GM19395 (cell line): Measurements from ENCODE around the gene SPECC1.
"Not testable (repeated sequence)": the region's sequence is repeated elsewhere in the genome, so short reads cannot be mapped to it uniquely, and the experiment has no call there.

Experiments used
- ATAC-seq: cut with Tn5 transposase; IDR thresholded peaks from one replicate; pipeline ENCODE4 v1.9.1; 2021; ENCODE audit warnings: mild to moderate bottlenecking, moderate library complexity; ENCODE audit not compliant: unreplicated experiment

The SPECC1 gene

DNA sequence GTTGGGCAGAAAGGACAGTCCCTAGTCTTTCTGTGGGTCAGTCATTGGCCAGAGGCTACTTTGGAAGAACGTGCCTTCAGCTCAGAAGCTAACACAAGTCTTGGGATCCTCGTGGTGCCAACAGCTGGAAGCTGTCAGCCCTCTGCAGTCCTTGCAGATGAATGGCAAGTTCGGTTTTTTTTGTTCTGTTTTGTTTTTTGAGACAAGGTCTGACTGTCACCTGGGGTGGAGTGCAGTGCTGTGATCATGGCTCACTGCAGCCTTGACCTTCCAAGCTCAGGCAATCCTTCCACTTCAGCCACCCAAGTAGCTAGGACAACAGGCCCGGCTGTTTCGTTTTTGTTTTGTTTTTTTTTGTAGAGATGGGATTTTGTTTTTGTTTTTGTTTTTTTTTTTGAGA is 149.4 kb downstream of the SPECC1 start:
- ATAC-seq, result no peak

DNA sequence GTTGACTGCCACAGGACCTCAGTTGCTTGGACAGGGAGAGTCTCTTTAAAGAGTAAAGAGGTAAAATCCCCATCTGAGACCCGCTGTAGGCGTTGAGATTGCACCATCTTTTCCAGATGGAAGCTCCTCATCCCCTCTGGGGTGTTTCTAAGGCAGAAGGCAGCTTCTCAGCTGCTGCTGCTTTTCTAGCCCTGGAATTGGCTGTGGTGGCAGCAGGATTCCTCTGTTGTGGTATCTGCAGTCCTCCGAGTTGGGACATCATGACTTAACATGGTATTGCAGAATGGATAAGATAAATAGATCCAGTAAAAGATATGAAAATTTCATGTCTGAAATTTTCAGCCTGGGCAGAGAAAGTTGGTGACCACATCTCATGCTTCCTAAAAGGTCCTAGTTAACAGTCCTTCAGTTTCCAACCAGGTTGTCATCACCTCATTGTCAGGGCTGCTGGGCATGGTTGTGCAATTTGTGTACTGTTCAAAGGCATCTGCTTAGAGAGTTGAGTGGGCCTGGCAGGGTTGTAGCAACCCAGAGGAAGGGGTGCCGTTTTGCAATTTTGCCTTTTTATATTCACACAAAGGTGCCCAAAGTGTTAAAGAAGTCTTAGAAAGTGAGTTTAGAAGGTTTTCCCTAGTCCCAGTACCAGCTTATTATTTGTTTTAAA is 150.4 kb downstream of the SPECC1 start:
- no peak for ATAC-seq

DNA sequence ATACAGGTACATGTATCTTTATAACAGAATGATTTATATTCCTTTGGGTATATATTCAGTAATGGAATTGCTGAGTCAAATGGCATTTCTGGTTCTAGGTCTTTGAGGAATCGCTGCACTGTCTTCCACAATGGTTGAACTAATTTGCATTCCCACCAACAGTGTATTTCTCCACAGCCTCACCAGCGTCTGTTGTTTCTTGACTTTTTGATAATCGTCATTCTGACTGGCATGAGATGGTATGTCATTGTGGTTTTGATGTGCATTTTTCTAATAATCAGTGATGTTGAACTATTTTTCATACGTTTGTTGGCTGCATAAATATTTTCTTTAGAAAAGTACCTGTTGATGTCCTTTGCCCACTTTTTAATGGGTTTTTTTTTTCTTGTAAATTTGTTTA is 156.4 kb downstream of the SPECC1 start:
- not testable (repeated sequence) for ATAC-seq

DNA sequence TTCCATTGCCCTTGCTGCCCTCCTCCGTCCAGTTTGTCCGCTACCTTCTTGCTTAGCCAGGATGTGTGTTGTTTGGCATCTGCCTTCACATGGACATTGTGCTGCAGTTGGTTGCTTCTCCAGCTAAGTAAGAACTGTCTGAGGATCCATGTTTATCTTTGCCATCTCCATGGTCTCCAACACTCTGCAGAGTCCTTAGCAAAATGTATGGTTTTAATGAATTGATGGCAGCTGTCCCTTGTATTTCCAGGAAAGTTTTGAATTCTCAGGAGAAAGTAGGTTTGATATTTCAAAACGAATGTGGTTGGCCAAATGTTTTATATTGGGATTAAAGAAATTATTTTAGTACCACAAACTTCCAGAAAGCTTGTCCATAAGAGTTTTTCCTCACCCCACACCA is 160.9 kb downstream of the SPECC1 start:
- ATAC-seq, result no peak

DNA sequence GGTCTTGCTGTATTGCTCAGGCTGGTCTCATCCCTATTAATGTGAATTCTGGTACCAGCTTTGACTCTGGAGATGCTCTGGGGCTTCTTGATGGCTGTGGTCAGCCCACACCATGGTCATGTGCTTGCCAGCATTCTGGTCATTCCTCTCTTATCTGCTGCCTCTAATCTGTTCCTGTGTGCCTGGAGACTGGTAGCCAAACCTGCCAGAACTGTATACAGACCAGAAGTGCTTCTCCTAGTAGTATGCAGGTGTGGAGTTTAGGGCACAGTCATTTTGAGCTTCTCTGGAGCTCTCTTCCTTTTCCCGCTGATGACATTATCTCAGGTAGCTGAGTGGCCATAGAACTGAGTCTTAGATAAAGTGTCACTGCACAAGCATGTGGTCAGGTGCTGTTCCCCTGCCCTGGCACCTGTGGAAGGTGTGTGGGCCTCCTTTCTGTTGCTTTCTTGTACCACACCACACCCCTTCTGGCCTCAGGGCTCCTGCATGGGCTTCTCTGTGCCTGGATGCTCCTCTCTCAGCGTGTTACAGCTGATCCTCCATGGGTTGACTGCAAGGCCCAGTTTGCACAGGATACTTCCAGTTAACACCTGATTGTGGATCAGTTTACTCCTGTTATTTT is 162.7 kb downstream of the SPECC1 start:
- ATAC-seq, result no peak

DNA sequence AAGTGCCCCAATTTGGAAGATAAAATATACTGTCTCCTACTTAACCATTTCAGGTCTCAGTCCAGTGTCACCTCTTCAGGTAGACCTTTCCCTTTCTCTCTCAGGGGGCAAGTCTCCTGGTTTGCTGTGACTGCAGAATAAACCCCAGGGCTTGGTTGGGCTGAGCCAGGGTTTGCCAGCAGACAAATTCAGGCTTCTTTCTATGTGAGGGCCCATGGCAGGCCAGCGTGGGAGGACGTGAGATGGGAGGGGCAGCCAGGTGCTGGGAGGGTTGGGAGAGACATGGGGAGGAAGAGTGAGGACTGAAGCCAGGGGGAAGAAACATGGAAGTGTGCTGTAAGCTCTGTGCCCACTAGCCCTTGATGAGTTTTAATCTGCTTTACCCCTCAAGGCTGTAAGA is 163.2 kb downstream of the SPECC1 start:
- no peak for ATAC-seq

DNA sequence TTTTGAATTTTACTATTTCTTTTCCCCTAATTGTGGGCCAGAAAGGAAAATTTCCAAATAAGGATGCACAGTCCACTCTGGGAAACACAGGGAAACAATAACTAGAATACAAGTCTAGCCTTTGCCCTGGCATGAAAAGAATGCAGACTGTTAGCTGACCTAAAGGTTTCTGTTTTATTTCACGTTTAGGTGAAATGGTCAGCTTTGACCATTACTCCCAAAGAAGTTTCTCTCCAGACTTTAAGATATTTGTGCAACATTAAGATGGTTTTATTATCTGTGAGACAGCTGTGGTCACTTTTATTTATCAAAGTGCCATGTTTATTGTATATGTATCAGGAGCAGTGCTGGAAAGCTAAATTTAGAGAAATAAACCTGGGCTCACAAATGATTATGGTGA is 163.9 kb downstream of the SPECC1 start:
- ATAC-seq, result no peak

DNA sequence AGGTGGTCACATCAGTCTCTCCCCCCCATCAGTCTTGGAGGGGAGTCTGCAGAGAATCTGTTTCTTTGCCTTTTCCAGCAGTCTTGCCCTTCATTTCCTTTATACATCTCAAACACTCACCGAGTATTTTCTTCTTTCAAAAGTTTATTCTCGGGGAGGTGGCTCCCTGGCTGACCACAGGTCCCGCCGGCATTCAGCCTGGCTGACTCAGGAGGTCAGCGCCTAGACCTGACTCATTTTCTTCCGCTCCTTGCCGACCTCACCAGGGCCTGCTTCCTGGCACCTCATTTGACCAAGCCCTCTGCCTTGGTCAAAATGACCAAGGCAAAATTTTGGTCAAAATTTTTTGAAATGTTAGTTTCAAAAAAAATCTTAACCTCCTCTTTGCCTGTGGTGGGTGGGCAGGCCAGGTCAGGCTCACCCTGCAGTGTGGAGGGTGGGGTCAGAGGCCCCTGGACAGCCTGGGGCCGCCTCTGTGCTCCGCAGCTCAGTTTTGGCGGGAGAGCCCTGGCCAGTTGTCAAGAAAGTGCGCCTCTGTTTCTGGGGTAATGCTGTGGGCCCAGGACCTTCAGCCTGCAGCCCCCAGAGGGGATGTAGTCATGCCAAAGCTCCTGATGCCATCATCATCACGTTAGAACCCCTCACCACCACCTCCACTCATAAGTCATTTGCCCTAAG is 165.6 kb downstream of the SPECC1 start:
- no peak for ATAC-seq

DNA sequence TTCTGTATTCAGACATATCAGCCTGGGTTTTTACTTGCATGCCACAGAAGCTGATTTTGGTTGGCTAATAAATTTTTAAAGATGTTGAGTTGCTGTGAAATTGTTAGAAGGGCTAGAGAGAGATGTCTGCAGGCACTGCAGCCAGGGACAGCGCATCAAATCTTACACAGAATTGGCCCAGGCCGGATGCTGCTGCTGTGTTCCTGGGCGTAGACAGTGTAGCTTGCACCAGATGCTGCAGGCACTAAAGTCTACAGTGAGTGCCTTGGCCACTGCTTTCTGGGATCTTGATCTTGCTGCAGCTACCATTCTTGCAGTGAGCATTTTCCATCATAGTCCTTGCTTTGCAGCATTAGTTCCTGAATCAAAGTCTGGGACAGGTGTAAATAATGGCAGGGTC is 169.9 kb downstream of the SPECC1 start:
- no peak for ATAC-seq

DNA sequence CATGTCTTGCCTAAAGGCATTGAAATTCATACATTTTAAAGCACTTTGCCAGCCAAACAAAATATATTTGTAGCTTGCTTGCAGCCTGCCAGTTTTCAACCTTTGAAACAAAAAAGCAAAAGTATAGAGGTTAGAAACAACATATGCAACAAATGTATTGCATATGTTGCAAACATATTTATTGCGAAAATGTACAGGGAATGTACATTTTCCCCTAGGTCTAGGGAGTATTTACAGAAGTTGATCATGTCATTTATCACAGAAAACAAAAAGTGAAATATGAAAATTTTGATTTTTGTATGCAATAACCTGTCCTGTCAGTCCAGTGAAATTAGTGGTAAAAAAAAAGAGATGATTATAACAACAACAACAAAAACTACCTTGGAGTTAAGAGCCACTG is 171.5 kb downstream of the SPECC1 start:
- no peak for ATAC-seq

DNA sequence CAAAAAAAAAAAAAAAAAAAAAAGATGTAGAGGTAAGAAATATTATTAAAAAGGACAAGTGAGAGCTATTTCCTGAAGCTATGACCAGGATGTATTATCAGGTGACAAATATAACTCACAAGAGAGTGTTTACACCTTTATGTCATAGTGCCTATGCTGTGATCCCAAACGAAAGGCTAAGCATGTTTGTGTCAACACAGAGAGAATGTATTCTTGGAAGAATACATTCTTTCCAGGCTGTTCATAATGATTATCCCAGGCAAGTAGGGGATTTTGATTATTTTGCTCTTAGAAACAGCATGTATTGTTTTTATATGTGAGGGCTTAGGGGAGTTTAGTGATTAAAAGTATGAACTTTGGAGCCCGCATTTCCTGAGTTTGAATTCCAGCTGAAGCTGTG is 175.0 kb downstream of the SPECC1 start:
- no peak for ATAC-seq

DNA sequence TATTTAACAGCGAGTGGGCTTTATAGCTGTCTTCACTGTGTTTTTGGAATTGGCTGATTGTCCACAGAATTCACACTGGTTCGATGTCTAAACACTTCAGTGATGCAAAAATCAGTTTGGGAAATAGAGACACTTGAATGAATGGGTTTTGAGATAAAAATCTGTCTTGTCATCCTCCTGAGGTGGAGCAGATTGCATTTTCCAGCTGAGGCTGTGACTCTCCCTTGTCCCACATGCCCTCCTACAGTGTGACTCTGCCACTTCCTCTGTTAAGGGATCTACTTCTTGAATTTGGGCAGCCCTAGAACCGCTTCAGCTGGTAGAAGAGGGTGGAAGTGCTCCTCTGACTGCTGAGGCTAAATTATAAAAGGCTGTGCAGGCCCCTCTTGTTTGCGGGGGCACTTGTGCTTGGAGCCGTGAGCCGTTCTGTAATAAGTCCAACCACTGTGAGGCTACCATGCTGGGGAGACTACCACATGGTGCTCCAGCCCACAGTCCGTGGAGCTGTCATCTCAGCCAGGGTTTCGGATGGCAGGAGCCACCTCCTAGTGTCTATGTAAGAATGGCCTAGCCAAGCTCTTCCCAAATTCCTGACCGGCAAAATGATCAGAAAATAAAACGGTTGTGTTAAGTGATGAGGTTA is 175.9 kb downstream of the SPECC1 start:
- no peak for ATAC-seq

DNA sequence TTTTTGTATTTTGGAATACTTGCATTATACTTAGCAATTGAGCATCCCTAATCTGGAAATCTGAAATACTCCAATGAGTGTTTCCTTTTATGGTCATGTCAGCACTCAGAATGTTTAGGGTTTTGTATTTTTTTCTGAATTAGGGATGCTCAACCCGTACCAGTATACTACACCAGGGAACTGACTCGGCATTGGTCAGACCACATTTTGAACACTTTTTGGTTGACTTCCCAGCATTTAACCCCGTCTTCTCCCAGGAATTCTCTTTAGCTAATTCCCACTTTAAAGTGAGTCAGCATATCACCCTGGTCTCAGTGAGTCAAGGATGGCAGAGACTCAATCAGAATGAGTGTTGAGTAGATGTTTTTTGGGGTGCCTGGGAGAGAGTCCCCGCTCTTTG is 177.9 kb downstream of the SPECC1 start:
- ATAC-seq, result no peak

DNA sequence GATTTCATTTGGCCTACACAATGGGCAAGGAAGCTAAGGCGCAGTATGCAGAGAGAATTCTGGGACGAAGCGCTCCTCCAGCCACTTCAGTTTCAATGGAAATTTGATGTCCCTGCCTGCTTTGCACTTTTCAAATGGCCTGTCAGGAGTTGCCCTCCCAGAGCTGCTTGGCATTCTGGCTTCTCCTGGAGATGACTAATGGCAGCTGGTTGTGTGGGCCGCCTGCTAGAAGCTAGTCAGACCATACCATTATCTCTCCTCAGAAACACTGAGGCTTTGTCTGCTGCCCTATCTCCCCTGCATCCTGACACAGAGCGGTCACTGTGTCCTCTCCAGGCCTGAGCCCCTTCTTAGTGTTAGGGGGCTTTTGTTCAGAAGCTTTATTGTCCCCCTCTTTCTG is 180.1 kb downstream of the SPECC1 start:
- ATAC-seq, result no peak

DNA sequence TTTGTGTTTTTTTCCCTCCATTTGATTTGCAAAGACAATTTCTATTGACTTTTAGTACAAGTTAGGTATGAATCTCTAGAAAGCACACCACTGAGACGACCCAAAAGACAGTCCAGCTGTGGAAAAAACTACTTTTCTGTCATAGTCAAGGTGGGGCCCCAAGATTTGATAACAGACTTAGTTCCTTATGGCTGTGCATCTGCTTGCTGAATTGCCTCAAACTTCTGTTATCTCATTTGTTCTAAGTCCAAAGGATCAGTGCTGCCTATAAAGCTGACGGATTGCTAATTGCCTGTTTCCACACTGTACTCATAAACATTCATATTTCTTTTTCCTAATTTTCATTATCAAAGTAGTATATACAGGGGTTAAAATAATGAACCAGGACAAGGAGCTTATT is 180.8 kb downstream of the SPECC1 start:
- ATAC-seq, result no peak

DNA sequence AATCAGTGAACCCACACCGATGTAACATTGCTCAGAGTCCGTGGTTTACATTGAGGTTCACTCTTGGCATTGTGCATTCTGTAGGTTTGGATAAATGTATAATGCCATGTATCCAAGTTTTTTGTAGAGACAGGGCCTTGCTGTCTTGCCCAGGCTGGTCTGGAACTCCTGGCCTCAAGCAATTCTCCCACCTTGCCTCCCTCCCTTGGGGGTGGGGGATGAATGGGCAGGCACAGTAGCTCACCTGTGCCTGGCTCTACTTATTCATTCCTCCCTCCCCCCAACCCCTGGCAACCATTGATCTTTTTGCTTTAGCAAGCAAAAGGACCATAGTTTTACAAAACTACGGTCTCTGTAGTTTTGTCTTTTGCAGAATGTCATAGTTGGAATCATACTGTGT is 181.4 kb downstream of the SPECC1 start:
- no peak for ATAC-seq

DNA sequence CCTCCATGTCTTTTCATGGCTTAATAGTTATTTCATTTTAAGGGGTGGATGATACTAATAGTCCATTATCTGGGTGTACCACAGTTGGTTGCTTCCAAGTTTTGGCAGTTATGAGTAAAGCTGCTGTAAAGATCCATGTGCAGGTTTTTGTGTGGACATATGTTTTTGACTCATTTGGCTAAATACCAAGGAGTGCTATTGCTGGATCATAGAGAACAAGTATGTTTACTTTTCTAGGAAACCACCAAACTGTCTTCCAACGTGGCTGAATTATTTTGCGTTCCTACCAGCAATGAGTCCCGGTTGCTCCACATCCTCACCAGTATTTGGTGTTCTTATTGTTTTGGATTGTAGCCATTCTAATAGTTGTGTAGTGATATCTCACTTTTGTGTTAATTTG is 181.9 kb downstream of the SPECC1 start:
- ATAC-seq, result no peak

DNA sequence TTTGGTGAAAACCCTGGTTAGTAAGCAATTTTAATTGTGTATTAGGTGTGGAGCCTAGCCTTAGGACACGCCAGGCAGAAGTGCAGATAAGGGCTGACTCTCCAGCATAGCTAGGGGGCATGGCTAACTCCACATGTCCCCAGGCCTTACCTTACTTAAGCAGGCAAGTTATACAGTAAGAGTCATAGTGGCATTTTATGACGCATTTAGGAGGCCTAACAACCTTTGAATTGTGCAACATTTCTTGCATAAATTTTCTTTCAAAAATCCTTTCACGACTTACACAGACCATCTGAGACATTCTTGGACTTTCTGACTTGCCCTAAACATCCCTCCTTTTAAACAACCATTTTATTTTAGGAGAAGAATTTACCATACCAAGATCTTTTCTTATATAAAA is 187.1 kb downstream of the SPECC1 start:
- ATAC-seq, result not testable (repeated sequence)

DNA sequence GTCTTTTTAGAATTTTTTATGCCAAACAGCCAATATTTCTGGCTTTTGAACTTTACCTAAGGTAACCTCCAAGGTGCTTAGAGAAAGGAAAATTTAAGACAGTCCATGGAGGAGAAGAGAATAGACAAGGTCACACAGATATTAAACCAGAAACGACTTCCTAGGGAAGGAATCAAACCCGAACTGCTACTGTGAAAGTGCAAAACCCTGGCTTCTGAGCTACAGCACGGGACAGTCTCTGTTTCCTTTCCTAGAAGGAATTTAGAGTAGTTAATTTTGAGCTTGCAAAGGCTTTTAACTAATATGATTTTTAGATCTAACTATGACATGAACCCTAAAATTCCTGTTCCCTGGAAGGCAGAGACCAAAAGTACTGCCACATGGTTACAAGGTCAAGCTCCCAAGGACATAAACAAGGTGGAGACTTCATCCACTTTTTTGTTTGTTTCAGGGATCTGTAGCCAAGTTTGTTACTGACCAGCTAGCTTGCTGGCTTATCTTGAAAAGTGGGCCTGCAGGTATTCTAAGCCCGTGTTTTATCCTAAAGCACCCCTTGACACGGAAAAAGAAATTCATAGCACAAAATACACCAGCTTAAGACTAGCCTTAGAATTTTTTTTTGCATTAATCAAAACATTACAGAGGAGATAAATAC is 188.2 kb downstream of the SPECC1 start:
- ATAC-seq, result no peak

DNA sequence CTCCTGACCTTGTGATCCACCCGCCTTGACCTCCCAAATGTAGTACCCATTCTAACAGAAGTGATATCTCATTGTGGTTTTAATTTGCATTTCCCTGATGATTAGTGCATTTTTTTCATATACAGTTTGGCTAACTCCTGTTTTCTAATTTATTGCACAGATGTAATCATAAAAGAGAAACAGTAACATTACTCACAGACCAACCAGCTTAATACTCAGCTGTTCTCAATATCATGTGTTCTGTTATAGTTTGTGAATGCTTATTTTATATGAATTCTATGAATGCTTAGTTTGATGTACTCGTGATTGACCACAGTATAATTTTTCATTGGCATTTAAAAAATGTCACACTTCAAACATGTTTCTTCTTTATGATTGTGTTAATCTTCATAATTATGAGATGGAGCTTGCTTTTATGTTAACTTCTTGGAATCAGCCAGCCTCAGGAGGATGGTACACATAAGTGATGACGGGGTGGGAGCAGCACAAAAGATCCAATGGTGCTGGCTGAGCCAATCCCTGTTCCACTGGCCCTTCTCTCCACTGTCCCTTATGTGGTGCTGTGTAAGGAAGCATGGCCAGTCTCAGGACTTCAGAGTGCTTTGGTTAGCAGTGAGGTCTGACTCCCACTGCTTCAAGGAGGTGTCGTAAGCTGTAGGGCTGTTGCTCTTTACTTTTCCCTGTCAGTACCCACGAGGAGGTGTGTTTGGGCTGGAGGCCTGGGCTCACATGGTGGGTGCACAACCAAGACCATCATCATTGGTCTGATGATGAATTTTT is 191.0 kb downstream of the SPECC1 start:
- no peak for ATAC-seq
